ENCODE measurements around the gene KCTD4.
A peak's percentile ranks its signal among the peaks of the same experiment; 100 is the strongest.
"Not testable (repeated sequence)": the region's sequence is repeated elsewhere in the genome, so short reads cannot be mapped to it uniquely, and the experiment has no call there.

KCTD4 gene

GRCh38 chr13:45200701-45201232 is at the start of gene KCTD4:
KCTD4 (minus strand) TSS chr13:45201045; CDS start chr13:45194567, 6,478 bp downstream.
- no peak for DNase-seq

GRCh38 chr13:45249662-45250061 is 48.8 kb upstream of the KCTD4 start:
- no peak for DNase-seq

GRCh38 chr13:45244736-45245135 is 43.9 kb upstream of the KCTD4 start:
- DNase-seq: not testable (repeated sequence)

GRCh38 chr13:45243077-45243476 is 42.2 kb upstream of the KCTD4 start:
- DNase-seq: no peak

- no peak for DNase-seq
Observed at GRCh38 chr13:45242524-45242923, 41.7 kb upstream of the KCTD4 start.

- DNase-seq: no peak
Observed at GRCh38 chr13:45242070-45242469, 41.2 kb upstream of the KCTD4 start.

GRCh38 chr13:45240143-45240542 is 39.3 kb upstream of the KCTD4 start:
- no peak for DNase-seq

- no peak for DNase-seq
Observed at GRCh38 chr13:45238945-45239795, 38.3 kb upstream of the KCTD4 start.

- DNase-seq: no peak
Observed at GRCh38 chr13:45232591-45232990, 31.7 kb upstream of the KCTD4 start.

- no peak for DNase-seq
Observed at GRCh38 chr13:45231722-45232121, 30.9 kb upstream of the KCTD4 start.

- DNase-seq: no peak
Observed at GRCh38 chr13:45231305-45231704, 30.5 kb upstream of the KCTD4 start.

GRCh38 chr13:45229172-45229571 is 28.3 kb upstream of the KCTD4 start:
- peak in 5 of 56 donors; percentile 8 to 37 (median 31) for DNase-seq

- no peak for DNase-seq
Observed at GRCh38 chr13:45228002-45228401, 27.2 kb upstream of the KCTD4 start.

- DNase-seq: no peak
Observed at GRCh38 chr13:45226024-45226423, 25.2 kb upstream of the KCTD4 start.

GRCh38 chr13:45225370-45225769 is 24.5 kb upstream of the KCTD4 start:
- no peak for DNase-seq

- DNase-seq: no peak
Observed at GRCh38 chr13:45224176-45224575, 23.3 kb upstream of the KCTD4 start.

GRCh38 chr13:45222919-45223318 is 22.1 kb upstream of the KCTD4 start:
- no peak for DNase-seq

- no peak for DNase-seq
Observed at GRCh38 chr13:45222516-45222915, 21.7 kb upstream of the KCTD4 start.

GRCh38 chr13:45220403-45220802 is 19.6 kb upstream of the KCTD4 start:
- no peak for DNase-seq

- DNase-seq: no peak
Observed at GRCh38 chr13:45219938-45220375, 19.1 kb upstream of the KCTD4 start.

GRCh38 chr13:45219123-45219891 is 18.5 kb upstream of the KCTD4 start:
- no peak for DNase-seq

GRCh38 chr13:45218689-45219088 is 17.8 kb upstream of the KCTD4 start:
- DNase-seq: no peak
